Left renal cortex interstitium (tissue), 4 donors: ENCODE measurements around the gene MINK1. TPM values are rescaled to one million over a fixed set of nuclear protein-coding genes. Genes with fewer than 3 reads are reported as not detected.
A peak's percentile ranks its signal among the peaks of the same experiment; 100 is the strongest.
"Not testable (repeated sequence)": the region's sequence is repeated elsewhere in the genome, so short reads cannot be mapped to it uniquely, and the experiment has no call there.

ENCODE experiments used
- DNase-seq, 4 donors: peaks; one replicate each; pipeline ENCODE4 v3.0.0-alpha.2; 2013; ENCODE audit warnings: low read depth in 4 of 4, low spot score in 2 of 4, missing footprints in 1 of 4
- polyA plus RNA-seq, 4 donors: library from polyadenylated mRNA; unstranded; fragments of 120-200 nt; gene quantifications; one replicate each; pipeline ENCODE4 v1.2.1, GENCODE V29; 2013; ENCODE audit not compliant: insufficient read length in 4 of 4

Gene MINK1
- polyA plus RNA-seq, 4 donors: 43.0 to 71.4 (median 57.4) TPM

- DNase-seq: no peak
Measured at GRCh38 chr17:4896332-4897197, 63.4 kb downstream of the MINK1 start.

GRCh38 chr17:4897198-4897687 is 64.1 kb downstream of the MINK1 start:
- no peak for DNase-seq

DNA sequence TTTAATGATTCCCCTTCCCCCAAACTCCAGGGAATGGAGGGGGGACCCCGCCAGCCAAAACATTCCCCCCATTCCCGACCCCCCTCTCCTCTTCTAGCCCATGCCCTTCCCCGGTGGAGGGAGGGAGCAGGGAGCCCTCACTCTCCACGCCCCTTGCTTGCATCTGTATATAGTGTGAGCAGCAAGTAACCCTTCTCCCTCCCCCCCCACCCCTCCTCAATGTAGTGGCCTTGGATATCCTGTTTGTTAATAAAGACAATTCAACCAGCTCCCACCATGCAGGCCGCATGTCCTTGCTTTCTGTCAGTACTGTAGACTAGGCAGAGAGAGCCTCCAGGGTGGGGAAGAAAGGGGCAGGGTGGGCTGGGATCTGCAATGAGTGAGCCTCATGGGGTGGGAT is 64.6 kb downstream of the MINK1 start:
- no peak for DNase-seq

GRCh38 chr17:4898351-4898750 is 65.2 kb downstream of the MINK1 start:
- DNase-seq: no peak

DNA sequence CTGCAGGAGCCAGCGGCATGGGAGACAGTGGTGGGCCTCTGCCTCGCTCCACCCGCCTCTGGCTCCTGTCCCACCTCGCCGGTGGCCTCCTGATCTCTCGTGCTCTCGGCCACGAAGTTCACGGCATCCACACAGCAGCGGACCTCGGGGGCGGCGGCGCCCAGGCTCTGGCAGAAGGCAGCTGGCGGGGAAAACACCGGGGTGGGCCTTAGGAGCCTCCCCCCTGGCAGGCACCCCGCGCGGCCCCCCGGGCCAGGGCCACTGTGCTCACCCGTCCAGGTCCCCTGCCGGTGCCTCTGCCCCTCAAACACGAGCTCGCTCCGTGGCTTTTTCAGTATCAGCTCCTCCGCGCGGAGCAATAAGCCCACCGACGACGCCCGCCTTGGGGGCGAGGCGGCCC is 65.8 kb downstream of the MINK1 start:
- DNase-seq: no peak

DNA sequence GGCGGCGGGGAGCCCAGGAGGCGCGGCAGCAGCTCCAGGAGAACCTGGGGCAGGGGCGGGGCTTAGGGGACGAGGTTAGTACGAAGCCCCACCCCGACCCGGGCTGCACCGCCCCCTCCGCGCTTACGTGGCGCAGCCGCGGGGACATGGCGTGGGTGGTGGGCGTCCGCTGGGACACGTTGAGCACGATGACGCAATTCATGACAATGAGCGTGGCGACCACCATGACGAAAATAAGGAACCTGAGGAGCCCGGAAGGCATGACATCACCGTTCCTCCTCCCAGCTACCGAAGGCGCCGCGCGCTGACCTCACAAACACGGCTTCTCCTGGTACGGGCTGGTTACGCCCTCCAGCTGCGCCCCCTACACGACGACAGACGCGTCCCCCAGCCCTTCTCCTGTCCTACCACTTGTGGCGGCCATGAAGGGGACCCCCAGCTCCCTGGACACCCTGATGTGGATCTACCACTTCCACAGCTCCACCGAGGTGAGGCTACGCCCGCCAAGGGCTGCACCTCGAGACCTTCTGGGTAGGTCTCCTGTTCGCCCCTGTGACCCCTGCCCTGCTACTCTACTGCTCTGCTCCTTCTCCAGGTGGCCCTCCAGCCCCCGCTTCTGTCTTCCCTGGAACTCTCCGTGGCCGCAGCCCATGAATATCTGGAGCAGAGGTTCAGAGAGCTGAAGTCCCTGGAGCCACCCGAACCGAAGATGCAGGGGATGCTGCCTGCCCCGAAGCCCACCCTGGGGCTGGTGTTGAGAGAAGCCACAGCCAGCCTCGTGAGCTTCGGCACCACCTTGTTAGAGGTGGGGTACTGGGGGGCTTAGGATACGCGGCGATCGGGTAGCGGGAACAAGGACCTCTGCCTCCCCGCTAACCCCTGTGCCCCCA is 66.4 kb downstream of the MINK1 start, which contains the start of gene C17orf107:
C17orf107 (plus strand) TSS at position 196 of the 890 bp plus-strand sequence; CDS start at position 423, 227 bp downstream.
- DNase-seq: peak in 1 of 4 donors; percentile 63

- no peak for DNase-seq
Measured at GRCh38 chr17:4900231-4901107, 67.3 kb downstream of the MINK1 start.

- no peak for DNase-seq
Measured at GRCh38 chr17:4901108-4901647, 68.0 kb downstream of the MINK1 start.

DNA sequence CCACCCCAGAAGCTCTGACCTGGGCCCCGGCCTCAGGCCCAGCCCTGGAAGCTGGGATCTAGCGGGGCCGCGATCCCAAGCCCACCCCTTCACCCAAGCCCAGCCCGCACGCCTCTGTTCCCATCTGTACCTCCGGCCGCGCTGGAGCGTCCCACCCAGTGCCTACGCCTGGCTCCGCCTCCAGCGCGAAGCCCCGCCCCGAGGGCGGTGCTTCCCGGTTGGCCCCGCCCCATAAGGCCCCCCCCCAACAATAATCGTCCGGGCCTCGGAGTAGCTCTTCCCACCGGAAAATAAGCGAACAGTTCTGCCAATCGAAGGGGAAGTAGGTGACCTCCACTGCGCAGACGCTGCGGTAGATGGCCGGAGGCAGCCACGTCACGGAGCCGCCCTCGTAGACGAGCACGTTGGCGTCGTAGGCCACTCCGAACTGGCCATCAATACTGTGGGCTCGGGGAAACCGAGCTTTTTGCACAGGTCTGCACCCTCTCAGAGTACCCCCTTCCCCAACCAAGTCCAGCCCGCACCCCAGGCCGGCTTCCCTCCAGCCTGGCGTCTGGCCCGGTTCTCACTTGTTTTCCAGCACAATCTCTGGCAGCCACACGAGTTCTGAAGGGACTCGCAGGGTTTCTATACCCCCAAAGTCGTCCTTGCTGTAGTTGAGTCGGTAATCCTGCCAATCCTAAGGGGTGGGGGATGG is 68.7 kb downstream of the MINK1 start:
- DNase-seq: no peak

DNA sequence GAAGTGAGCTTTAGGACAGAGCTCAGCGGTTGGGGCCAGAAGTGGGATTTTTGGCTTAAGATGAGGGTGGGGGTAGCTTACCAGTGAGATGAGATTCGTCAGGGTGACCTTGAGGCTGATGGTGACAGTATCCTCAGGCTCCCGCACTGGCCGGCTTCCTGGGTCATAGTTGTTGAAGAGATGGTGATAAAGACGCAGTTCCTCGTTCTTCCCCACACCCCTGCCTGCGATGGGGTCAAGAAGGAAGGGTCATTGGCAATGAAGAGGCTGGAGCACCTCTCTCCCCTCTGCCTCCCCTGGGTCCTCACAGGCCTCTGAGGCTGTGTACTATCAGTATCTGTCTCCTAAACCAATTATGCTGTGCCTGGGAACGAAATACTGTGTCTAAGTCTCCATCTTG is 69.4 kb downstream of the MINK1 start:
- DNase-seq: no peak

DNA sequence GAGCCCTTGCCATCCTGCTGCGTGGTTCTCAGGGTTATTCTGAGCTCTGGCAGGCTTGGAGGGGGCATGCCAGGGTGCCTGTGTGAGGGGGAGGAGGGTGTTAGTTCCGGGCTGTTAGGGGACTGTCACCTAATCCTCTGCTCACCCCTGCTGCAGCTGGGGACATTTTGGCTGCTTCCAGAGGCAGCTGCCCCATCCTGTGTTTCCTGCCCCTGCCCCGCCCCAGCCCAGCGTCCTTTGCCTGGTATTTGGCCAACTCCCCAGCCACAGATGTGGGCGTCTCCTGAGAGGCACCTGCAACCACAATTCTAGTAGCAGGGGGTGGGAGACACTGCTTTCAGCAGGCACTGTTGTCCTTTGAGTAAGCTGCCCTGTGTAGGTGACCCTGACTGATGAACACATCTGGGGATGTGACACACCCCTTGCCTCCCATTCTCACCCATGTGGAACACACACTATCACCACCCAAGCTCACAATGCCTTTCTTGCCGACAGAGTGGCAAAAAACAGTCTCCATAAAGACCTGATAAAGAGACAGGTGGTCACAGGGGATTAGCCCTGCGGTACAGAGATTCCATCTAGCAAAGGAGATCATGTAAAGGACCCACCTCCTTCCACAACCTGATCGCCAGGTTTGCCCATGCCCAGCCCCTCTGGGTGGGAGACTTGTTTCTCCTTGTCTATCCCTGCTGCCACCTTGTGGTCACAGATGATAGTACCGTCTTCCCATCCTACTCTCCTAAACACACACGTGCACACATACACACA is 70.1 kb downstream of the MINK1 start, which contains the start of gene CHRNE:
CHRNE (minus strand) TSS at position 48 of the 768 bp plus-strand sequence; CDS start at position 13, 35 bp downstream.
- peak in 2 of 4 donors; percentile 71 to 83 for DNase-seq

DNA sequence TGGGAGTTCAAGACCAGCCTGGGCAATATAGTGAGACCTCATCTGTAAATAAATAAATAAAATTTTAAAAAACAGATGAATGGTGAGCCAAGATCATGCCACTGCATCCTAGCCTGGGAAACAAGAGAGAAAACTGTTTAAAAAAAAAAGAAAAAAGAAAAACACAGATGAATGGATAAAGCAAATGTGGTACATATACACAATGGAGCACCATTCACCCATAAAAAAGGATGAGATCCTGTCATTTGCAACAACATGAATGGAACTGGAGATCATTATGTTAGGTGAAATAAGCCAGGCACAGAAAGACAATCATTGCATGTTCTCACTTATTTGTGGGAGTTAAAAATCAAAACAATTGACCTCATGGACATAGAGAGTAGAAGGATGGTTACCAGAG is 73.5 kb downstream of the MINK1 start:
- not testable (repeated sequence) for DNase-seq

DNA sequence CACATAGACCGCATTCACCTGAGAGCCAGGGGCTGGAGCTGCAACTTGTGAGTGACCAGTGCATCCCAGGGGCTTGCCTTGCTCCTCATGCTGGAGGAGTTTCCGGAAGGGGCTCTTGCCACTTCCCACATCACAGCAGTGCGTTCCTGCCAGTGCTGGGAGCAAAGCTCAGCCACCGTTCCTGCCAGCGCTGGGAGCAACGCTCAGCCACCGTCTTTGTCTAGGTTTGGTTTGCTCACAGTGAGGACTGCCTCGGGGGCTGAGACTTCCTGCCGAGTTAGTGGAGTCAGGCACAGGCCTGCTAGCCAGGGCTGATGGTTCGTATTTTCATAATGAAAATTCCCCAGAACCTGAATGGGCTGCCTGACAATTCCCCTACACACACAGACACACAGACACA is 75.2 kb downstream of the MINK1 start:
- no peak for DNase-seq

DNA sequence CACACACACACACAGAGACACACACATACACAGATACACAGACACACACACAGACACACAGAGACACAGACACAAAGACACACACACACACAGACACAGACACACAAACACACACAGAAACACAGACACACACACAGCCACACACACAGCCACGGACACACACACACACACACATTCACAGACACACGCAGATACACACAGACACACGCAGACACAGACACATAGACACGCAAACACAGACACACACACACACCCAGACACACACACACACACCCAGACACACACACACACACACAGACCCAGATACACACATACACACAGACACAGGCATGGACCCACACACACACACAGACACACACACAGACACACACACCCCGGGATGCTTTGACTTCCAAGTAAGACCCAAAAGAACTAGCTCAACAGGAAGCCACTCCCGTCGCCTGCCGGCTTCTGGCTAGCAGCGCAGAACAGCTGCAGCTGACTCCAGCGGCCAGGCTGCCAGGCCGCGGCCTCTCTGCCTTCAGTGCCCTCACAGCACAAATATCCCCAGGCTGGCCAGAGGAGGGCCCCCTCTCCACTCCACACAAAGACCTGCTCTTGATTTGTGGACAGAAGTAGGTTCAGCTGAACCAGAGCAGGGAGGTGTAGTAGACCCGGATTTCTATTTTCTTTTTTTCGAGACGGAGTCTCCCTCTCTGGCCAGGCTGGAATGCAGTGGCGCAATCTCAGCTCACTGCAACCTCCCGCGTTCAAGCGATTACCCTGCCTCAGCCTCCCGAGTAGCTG is 75.8 kb downstream of the MINK1 start:
- peak in 3 of 4 donors; percentile 65 to 78 (median 78) for DNase-seq

GRCh38 chr17:4913994-4914393 is 80.9 kb downstream of the MINK1 start:
- no peak for DNase-seq

DNA sequence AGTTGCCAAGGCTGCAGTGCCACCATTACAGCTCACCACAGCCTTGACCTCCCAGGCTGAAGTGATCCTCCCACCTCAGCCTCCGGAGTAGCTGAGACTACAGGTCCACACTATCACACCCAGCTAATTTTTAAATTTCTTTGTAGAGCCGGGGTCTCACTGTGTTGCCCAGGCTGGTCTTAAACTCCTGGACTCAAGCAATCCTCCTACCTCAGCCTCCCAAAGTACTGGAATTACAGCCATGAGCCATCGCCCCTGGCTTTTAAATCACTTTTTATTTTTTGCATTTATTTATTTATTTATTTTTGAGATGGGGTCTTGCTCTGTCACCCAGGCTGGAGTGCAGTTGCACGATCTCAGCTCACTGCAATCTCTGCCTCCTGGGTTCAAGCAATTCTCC is 81.4 kb downstream of the MINK1 start:
- DNase-seq: not testable (repeated sequence)

- DNase-seq: no peak
Measured at GRCh38 chr17:4919511-4920047, 86.4 kb downstream of the MINK1 start.
